ENCODE results near the gene CCDC154. TPM values are rescaled to one million over a fixed set of nuclear protein-coding genes. Genes with fewer than 3 reads are reported as not detected.
"Not testable (repeated sequence)": the region's sequence is repeated elsewhere in the genome, so short reads cannot be mapped to it uniquely, and the experiment has no call there.

CCDC154 gene
- total and polyA plus RNA-seq, 2 donors = 0.37 to 0.86 TPM

- WGBS = 86% methylated on average over 48 of the region's 48 CpGs
- DNase-seq (ENCODE audit: extremely low spot score) = no peak
- Histone ChIP-seq H3K4me3 (ENCODE audit: low read depth, low read length) (no peak overlapping the region), H3K4me1 (ENCODE audit: insufficient read depth) (no peaks in the 10 kb centered on the region), H3K27ac (ENCODE audit: low read depth) (no peak overlapping the region), H3K36me3 (ENCODE audit: insufficient read depth) (peaks cover 2% of the 10 kb centered on the region)
Observed at GRCh38 chr16:1444730-1445517, 568 bp upstream of the CCDC154 start.

- Histone ChIP-seq H3K27ac (ENCODE audit: low read depth) (no peak overlapping the region), H3K4me3 (ENCODE audit: low read depth, low read length) (no peak overlapping the region), H3K36me3 (ENCODE audit: insufficient read depth) (peaks cover under 1% of the 10 kb centered on the region), H3K4me1 (ENCODE audit: insufficient read depth) (no peaks in the 10 kb centered on the region)
- 75% methylated on average over 38 of the region's 38 CpGs for WGBS
- DNase-seq (ENCODE audit: extremely low spot score) = no peak
Observed at GRCh38 chr16:1443403-1443973, 868 bp downstream of the CCDC154 start.

DNA sequence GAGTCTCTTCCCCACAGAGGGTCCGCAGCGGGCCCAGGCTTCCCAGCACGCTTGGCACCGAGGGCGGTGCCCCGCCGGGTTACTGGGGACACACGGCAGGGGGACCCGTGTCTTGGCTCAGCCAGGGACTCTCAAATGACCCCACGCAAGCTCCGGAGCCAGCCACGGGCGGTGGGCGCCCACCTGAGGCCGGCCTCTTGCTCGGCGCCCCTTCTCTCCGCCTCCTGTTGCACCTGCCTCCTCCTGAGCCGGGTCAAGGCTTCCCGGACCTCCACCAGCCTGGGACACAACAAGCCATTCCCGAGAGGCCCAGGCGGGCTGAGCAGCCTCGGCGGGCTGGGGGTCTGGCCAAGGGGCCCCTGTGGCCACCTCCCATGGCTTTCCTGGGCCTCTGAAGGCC is 1.7 kb downstream of the CCDC154 start:
- Histone ChIP-seq H3K36me3 (ENCODE audit: insufficient read depth) (no peaks in the 10 kb centered on the region), H3K4me1 (ENCODE audit: insufficient read depth) (no peaks in the 10 kb centered on the region), H3K27ac (ENCODE audit: low read depth) (no peak overlapping the region), H3K4me3 (ENCODE audit: low read depth, low read length) (no peak overlapping the region)
- no peak for DNase-seq (ENCODE audit: extremely low spot score)
- WGBS = 82% methylated on average over 24 of the region's 24 CpGs

DNA sequence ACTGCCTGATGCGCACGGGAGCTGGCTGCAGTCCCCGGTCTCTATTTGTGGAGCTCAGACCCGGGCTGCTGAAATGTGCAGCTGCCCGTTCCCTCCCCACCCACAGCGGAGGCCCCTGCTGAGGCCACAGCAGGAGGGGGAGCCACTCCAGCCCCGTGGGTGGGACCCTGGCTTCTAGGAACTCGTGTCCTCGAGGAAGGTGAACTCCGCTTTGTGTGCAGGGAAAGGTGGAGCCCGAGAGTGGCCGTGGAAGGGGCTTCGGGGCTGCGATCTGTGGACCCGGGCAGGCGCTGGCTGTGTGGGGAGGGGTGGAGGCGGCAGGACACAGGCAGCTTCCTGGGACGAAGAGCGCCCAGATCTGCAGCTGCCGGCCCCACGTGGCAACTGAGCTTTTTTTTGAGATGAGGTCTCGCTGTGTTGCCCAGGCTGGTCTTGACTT is 2.9 kb downstream of the CCDC154 start:
- H3K36me3 ChIP-seq (ENCODE audit: insufficient read depth) = no peaks in the 10 kb centered on the region
- no peaks in the 10 kb centered on the region for H3K4me1 ChIP-seq (ENCODE audit: insufficient read depth)
- H3K4me3 ChIP-seq (ENCODE audit: low read depth, low read length) = no peak overlapping the region
- no peak for DNase-seq (ENCODE audit: extremely low spot score)
- no peak overlapping the region for H3K27ac ChIP-seq (ENCODE audit: low read depth)
- WGBS = 70% methylated on average over 22 of the region's 22 CpGs

GRCh38 chr16:1439699-1440074 is 4.7 kb downstream of the CCDC154 start:
- DNase-seq (ENCODE audit: extremely low spot score); H3K36me3 ChIP-seq (ENCODE audit: insufficient read depth); H3K4me1 ChIP-seq (ENCODE audit: insufficient read depth); H3K27ac ChIP-seq (ENCODE audit: low read depth); H3K4me3 ChIP-seq (ENCODE audit: low read depth, low read length): not testable (repeated sequence)
- WGBS = 91% methylated on average over 4 of the region's 4 CpGs

- H3K27ac ChIP-seq (ENCODE audit: low read depth) = no peak overlapping the region
- no peaks in the 10 kb centered on the region for H3K4me1 ChIP-seq (ENCODE audit: insufficient read depth)
- no peak for DNase-seq (ENCODE audit: extremely low spot score)
- no peaks in the 10 kb centered on the region for H3K36me3 ChIP-seq (ENCODE audit: insufficient read depth)
- WGBS = 90% methylated on average over 27 of the region's 27 CpGs
- no peak overlapping the region for H3K4me3 ChIP-seq (ENCODE audit: low read depth, low read length)
Observed at GRCh38 chr16:1439058-1439698, 5.2 kb downstream of the CCDC154 start.

GRCh38 chr16:1438229-1439057 is 5.9 kb downstream of the CCDC154 start:
- Histone ChIP-seq H3K27ac (ENCODE audit: low read depth) (no peak overlapping the region), H3K4me3 (ENCODE audit: low read depth, low read length) (no peak overlapping the region), H3K36me3 (ENCODE audit: insufficient read depth) (no peaks in the 10 kb centered on the region), H3K4me1 (ENCODE audit: insufficient read depth) (no peaks in the 10 kb centered on the region)
- WGBS = 83% methylated on average over 35 of the region's 35 CpGs
- no peak for DNase-seq (ENCODE audit: extremely low spot score)

- WGBS = 84% methylated on average over 22 of the region's 22 CpGs
- no peak overlapping the region for H3K4me3 ChIP-seq (ENCODE audit: low read depth, low read length)
- no peak for DNase-seq (ENCODE audit: extremely low spot score)
- H3K4me1 ChIP-seq (ENCODE audit: insufficient read depth) = no peaks in the 10 kb centered on the region
- no peak overlapping the region for H3K27ac ChIP-seq (ENCODE audit: low read depth)
- H3K36me3 ChIP-seq (ENCODE audit: insufficient read depth) = no peaks in the 10 kb centered on the region
Observed at GRCh38 chr16:1437606-1438005, 6.8 kb downstream of the CCDC154 start.

DNA sequence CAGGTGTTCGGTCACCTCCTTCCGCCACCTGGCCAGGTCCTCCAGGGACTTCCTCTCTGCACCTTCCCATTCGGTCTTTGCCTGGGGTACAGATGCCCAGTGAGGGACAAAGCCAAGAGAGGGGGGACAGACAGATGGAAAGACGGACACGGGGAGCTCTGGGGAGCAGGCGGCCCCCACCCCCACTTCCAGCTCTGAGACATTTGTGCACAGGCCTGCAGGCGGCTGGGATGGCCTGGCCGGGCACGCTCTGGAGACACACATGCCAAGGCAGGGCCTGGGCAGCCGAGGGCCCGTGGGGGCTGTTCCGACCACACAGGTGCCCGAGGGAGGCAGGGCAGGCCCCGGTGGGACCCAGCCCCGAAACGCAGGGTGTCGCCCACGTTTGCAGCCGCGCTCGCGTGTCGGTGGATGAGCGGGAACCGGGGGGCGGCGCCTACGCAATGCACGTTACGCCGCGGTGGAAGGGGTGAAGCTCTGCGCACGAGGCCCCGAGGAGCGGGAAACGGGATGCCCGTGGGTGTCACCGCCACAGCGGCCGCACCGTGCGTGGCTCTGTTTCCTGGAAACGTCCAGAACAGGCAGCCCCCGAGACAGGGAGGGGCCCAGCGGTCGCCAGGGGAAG is 7.5 kb downstream of the CCDC154 start:
- Histone ChIP-seq H3K36me3 (ENCODE audit: insufficient read depth) (no peaks in the 10 kb centered on the region), H3K4me1 (ENCODE audit: insufficient read depth) (no peaks in the 10 kb centered on the region), H3K27ac (ENCODE audit: low read depth) (no peak overlapping the region), H3K4me3 (ENCODE audit: low read depth, low read length) (no peak overlapping the region)
- no peak for DNase-seq (ENCODE audit: extremely low spot score)
- 91% methylated on average over 47 of the region's 47 CpGs for WGBS

DNA sequence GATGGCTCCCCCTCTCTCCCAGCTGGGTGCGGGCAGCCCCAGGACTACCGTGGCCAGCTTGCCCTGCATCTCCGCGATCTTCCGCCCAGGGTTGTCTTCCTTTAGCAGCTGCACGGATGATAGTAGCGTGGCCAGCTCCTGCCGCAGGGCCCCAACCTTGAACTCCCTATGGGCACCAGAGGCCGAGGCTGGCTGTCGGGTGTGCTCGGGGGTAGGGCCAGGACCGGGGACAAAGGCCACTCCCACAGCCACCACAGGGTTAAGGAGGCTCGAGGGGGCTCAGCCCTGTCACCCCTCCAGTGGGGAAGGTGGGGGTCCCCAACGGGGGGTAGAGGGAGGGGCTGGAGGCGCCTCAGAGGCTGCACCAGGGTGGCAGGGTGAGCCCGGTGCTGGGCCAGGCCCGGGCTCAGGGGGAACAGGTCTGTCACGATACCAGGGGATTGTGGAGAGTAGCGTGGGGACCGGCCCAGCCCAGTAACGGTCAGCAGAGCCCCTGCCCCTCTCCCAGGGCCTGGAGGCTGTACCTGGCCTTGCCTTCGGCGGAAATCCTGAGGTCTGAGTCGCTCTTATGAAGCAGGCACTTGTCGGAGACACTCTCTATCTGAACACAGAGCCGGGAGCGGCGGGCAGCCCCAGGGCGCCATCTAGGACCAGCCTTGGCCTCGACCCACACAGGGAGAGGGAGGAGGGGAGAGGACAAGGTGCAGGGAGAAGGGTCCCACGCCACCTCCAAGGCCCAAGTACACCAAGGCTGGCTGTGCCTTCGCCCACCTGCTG is 8.2 kb downstream of the CCDC154 start:
- no peak overlapping the region for H3K27ac ChIP-seq (ENCODE audit: low read depth)
- DNase-seq (ENCODE audit: extremely low spot score) = no peak
- WGBS = 84% methylated on average over 32 of the region's 32 CpGs
- H3K4me1 ChIP-seq (ENCODE audit: insufficient read depth) = no peaks in the 10 kb centered on the region
- no peaks in the 10 kb centered on the region for H3K36me3 ChIP-seq (ENCODE audit: insufficient read depth)
- H3K4me3 ChIP-seq (ENCODE audit: low read depth, low read length) = no peak overlapping the region

- Histone ChIP-seq H3K4me3 (ENCODE audit: low read depth, low read length) (no peak overlapping the region), H3K36me3 (ENCODE audit: insufficient read depth) (no peaks in the 10 kb centered on the region), H3K27ac (ENCODE audit: low read depth) (no peak overlapping the region), H3K4me1 (ENCODE audit: insufficient read depth) (no peaks in the 10 kb centered on the region)
- WGBS = 93% methylated on average over 40 of the region's 40 CpGs
- no peak for DNase-seq (ENCODE audit: extremely low spot score)
Observed at GRCh38 chr16:1434644-1435592, 9.4 kb downstream of the CCDC154 start.

GRCh38 chr16:1433756-1434155 is 10.6 kb downstream of the CCDC154 start:
- no peak for DNase-seq (ENCODE audit: extremely low spot score)
- Histone ChIP-seq H3K4me3 (ENCODE audit: low read depth, low read length) (no peak overlapping the region), H3K4me1 (ENCODE audit: insufficient read depth) (no peaks in the 10 kb centered on the region), H3K36me3 (ENCODE audit: insufficient read depth) (no peaks in the 10 kb centered on the region), H3K27ac (ENCODE audit: low read depth) (no peak overlapping the region)
- 38% methylated on average over 22 of the region's 22 CpGs for WGBS
